ENCODE results near the gene KCTD3.

DNA sequence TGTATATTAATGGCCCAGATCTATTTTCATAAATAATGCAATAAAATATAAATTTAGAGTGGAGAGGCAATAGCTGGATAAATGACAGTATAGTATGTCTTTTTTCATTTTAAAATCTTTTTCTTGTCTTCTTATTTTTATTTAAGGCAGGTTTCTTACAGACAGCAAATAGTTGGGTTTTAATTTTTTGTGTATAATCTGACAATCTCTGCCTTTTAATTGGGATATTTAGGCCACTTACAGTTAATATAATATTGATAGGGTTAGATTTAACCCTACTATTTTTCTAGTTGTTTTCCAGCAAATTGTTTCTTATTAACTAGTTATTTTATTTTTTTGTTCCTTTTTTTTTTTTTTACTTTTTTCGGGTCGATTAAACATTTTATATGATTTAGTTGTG, 23.3 kb upstream of the KCTD3 start:
- TF ChIP-seq CEBPB (IDR thresholded peaks at IDR 0.05; ENCODE audit: low read depth) = no peak
- TF ChIP-seq EGR1 (IDR thresholded peaks at IDR 0.05; ENCODE audit: low read depth) = no peak
- no peak for TF ChIP-seq POLR2A (IDR thresholded peaks at IDR 0.05; ENCODE audit: borderline replicate concordance, extremely low read depth, insufficient read depth, insufficient read length)
- TF ChIP-seq REST (IDR thresholded peaks at IDR 0.05; ENCODE audit: low read depth) = no peak
- no peak for TF ChIP-seq ZBTB33 (IDR thresholded peaks at IDR 0.05; ENCODE audit: extremely low read depth, insufficient replicate concordance, low read length)
- TF ChIP-seq, protein P1, sequence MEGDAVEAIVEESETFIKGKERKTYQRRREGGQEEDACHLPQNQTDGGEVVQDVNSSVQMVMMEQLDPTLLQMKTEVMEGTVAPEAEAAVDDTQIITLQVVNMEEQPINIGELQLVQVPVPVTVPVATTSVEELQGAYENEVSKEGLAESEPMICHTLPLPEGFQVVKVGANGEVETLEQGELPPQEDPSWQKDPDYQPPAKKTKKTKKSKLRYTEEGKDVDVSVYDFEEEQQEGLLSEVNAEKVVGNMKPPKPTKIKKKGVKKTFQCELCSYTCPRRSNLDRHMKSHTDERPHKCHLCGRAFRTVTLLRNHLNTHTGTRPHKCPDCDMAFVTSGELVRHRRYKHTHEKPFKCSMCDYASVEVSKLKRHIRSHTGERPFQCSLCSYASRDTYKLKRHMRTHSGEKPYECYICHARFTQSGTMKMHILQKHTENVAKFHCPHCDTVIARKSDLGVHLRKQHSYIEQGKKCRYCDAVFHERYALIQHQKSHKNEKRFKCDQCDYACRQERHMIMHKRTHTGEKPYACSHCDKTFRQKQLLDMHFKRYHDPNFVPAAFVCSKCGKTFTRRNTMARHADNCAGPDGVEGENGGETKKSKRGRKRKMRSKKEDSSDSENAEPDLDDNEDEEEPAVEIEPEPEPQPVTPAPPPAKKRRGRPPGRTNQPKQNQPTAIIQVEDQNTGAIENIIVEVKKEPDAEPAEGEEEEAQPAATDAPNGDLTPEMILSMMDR (IDR thresholded peaks at IDR 0.05 in 2 of 3, conservative IDR thresholded peaks at IDR 0.05 in 1 of 3; ENCODE audit: borderline replicate concordance in 1 of 3, insufficient read depth in 1 of 3, low read depth in 2 of 3, low read length in 2 of 3) = no peak
- no peak for TF ChIP-seq EZH2 (IDR thresholded peaks at IDR 0.05)
